Breast epithelium (tissue), 4 donors: Measurements from ENCODE around the gene HEG1. TPM values are rescaled to one million over a fixed set of nuclear protein-coding genes. Genes with fewer than 3 reads are reported as not detected.

ENCODE experiments used
- DNase-seq, 2 donors: peaks; one replicate each; pipeline ENCODE4 v3.0.0-alpha.2; 2019; ENCODE audit warnings: low spot score in 2 of 2
- H3K27ac ChIP-seq, 2 donors: fragments of 200-600 bp; sonication (generic) in 1 of 2; one replicate each; pipeline ENCODE4 v1.5.1; 2016 to 2019; ENCODE audit warnings: mild to moderate bottlenecking in 1 of 2
- H3K27me3 ChIP-seq, 2 donors: fragments of 200-600 bp; sonication (generic) in 1 of 2; one replicate each; pipeline versions ENCODE4 v1.5.1 to v1.6.0; 2017 to 2019; ENCODE audit warnings: control low read depth in 1 of 2, mild to moderate bottlenecking in 1 of 2
- H3K36me3 ChIP-seq: fragments of 200-600 bp; one replicate; pipeline ENCODE4 v1.5.1; 2019
- H3K4me1 ChIP-seq, 2 donors: fragments of 200-600 bp; sonication (generic); one replicate each; pipeline ENCODE4 v1.5.1; 2016 to 2019; ENCODE audit warnings: control low read depth in 1 of 2
- H3K4me3 ChIP-seq, 3 donors: fragments of 200-600 bp; sonication (generic); 1 replicate in 2 of 3; 2 replicates in 1 of 3; pipeline ENCODE4 v1.5.1; 2016 to 2019; ENCODE audit warnings: mild to moderate bottlenecking in 3 of 3, moderate library complexity in 2 of 3
- H3K9me3 ChIP-seq, 2 donors: fragments of 200-600 bp; sonication (generic) in 1 of 2; one replicate each; pipeline ENCODE4 v1.5.1; 2016 to 2019; ENCODE audit warnings: control low read depth in 1 of 2
- CTCF ChIP-seq, 3 donors: fragments of 450-650 bp; IDR thresholded peaks; one replicate each; pipeline ENCODE4 v1.5.1; 2016 to 2017; ENCODE audit warnings: antibody characterized with exemption in 3 of 3, mild to moderate bottlenecking in 3 of 3, moderate library complexity in 3 of 3
- POLR2A ChIP-seq: fragments of 450-650 bp; IDR thresholded peaks from one replicate; pipeline ENCODE4 v1.6.1; 2016; ENCODE audit warnings: antibody characterized with exemption, mild to moderate bottlenecking, moderate library complexity
- POLR2AphosphoS5 ChIP-seq, 3 donors: sonication (generic); formaldehyde crosslinking; IDR thresholded peaks; one replicate each; pipeline ENCODE4 v1.6.1; 2017; ENCODE audit warnings: antibody characterized with exemption in 3 of 3
- intact Hi-C: fragments of 100-400 bp; cut with DNase I; formaldehyde crosslinking; loops from one replicate; pipeline ENCODE4 v1.15.1; 2023; ENCODE audit warnings: low total_unique reads
- total RNA-seq, 3 donors: library from RNA; depleted of rRNA; stranded (reverse); fragments of >200 nt; gene quantifications; one replicate each; pipeline ENCODE4 v1.1.0, GENCODE V29; 2016

HEG1 gene
- total RNA-seq, 3 donors from 2014 or later: 36.0 to 45.9 (median 45.1) TPM

- H3K36me3 ChIP-seq: no peaks in the 10 kb centered on the region
- peak overlapping the region; percentile 69 to 81 for H3K27ac ChIP-seq
- peaks cover 0 to 7% of the 10 kb centered on the region in 2 donors for H3K4me1 ChIP-seq
- H3K9me3 ChIP-seq: no peaks in the 10 kb centered on the region
- no peaks in the 10 kb centered on the region for H3K27me3 ChIP-seq
- TF ChIP-seq CTCF (IDR thresholded peaks at IDR 0.05) (no peak), POLR2AphosphoS5 (IDR thresholded peaks at IDR 0.05) (no peak), POLR2A (no peak)
- intact Hi-C loops: no loop called here
- DNase-seq: no peak
- no peak overlapping the region for H3K4me3 ChIP-seq
These were observed 10.6 kb downstream of the HEG1 start for GRCh38 chr3:125045194-125045593.

- intact Hi-C loops: loop anchor here (5.0 kb wide), 1 partner anchor 884 kb away; no protein-coding TSS in a partner anchor
- no peak for TF ChIP-seq POLR2A
- Histone ChIP-seq H3K9me3 (no peaks in the 10 kb centered on the region), H3K27ac (peak overlapping the region; percentile 81), H3K27me3 (no peaks in the 10 kb centered on the region), H3K4me1 (peaks cover 0 to 7% of the 10 kb centered on the region in 2 donors), H3K4me3 (peak overlapping the region in 1 of 3 donors; percentile 10), H3K36me3 (no peaks in the 10 kb centered on the region)
- peak in 1 of 2 donors; percentile 36 for DNase-seq
These were observed 12.1 kb downstream of the HEG1 start for GRCh38 chr3:125043599-125044151.

GRCh38 chr3:125042725-125043406 is 12.9 kb downstream of the HEG1 start:
- Histone ChIP-seq H3K9me3 (no peaks in the 10 kb centered on the region), H3K27ac (peak overlapping the region; percentile 81), H3K4me3 (peak overlapping the region; percentile 7 to 41 (median 17)), H3K4me1 (peaks cover 0 to 7% of the 10 kb centered on the region in 2 donors), H3K27me3 (no peaks in the 10 kb centered on the region), H3K36me3 (no peaks in the 10 kb centered on the region)
- intact Hi-C loops: loop anchor here (5.0 kb wide), 1 partner anchor 884 kb away; no protein-coding TSS in a partner anchor
- DNase-seq: no peak
- TF ChIP-seq POLR2AphosphoS5 (IDR thresholded peaks at IDR 0.05) (no peak), POLR2A (no peak), CTCF (IDR thresholded peaks at IDR 0.05) (no peak)

- no peaks in the 10 kb centered on the region for H3K36me3 ChIP-seq
- TF ChIP-seq POLR2AphosphoS5 (IDR thresholded peaks at IDR 0.05) (no peak), CTCF (IDR thresholded peaks at IDR 0.05) (no peak), POLR2A (no peak)
- intact Hi-C loops: loop anchor here (5.0 kb wide), 1 partner anchor 888 kb away; no protein-coding TSS in a partner anchor
- H3K27me3 ChIP-seq: no peaks in the 10 kb centered on the region
- H3K4me3 ChIP-seq: peak overlapping the region in 1 of 3 donors; percentile 23
- H3K9me3 ChIP-seq: no peaks in the 10 kb centered on the region
- DNase-seq: no peak
- peak overlapping the region; percentile 80 to 81 for H3K27ac ChIP-seq
- H3K4me1 ChIP-seq: peaks cover 0 to 7% of the 10 kb centered on the region in 2 donors
These were observed 16.4 kb downstream of the HEG1 start for GRCh38 chr3:125039131-125040100.

DNA sequence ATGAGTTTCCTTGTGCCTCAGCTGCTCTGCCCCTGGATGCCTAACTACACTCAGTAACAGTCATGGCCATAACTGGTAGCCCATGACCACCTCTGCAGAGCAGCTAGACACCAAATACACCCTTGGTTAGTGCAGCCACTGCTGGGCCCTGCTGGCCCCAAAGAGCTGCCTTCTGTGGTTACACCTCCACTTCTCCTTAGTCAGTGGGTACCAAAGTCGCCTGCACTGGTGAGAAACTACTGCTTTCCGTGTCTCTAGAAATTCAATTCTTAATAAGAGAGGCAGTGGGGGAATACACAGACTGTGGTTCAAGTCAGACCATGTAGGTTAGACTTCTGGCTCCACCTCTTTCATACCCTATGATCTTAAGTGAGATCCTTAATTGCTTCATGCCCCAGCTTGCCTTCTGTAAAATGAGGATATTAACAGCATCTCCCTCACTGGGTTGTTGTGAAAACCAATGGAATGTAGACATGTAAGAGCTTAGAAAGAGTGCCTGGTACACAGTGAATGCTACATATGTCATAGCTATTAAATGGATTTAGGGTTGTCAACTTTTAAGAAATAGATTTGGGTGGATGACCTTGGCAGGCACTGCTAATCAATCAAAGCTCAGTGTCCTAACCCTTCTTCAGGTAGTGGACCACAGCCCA is 18.2 kb downstream of the HEG1 start:
- TF ChIP-seq POLR2AphosphoS5 (IDR thresholded peaks at IDR 0.05) (no peak), POLR2A (no peak), CTCF (IDR thresholded peaks at IDR 0.05) (no peak)
- intact Hi-C loops: no loop called here
- H3K4me3 ChIP-seq: no peak overlapping the region
- no peaks in the 10 kb centered on the region for H3K9me3 ChIP-seq
- DNase-seq: no peak
- no peaks in the 10 kb centered on the region for H3K36me3 ChIP-seq
- no peaks in the 10 kb centered on the region for H3K27me3 ChIP-seq
- H3K4me1 ChIP-seq: no peaks in the 10 kb centered on the region
- peak overlapping the region; percentile 80 to 81 for H3K27ac ChIP-seq
